ENCODE measurements around the gene LUC7L2. TPM values are rescaled to one million over a fixed set of nuclear protein-coding genes. Genes with fewer than 3 reads are reported as not detected.
A peak's percentile ranks its signal among the peaks of the same experiment; 100 is the strongest.

LUC7L2 gene
- total and polyA plus RNA-seq, 10 donors, result 34.0 to 105 (median 77.7) TPM

DNA sequence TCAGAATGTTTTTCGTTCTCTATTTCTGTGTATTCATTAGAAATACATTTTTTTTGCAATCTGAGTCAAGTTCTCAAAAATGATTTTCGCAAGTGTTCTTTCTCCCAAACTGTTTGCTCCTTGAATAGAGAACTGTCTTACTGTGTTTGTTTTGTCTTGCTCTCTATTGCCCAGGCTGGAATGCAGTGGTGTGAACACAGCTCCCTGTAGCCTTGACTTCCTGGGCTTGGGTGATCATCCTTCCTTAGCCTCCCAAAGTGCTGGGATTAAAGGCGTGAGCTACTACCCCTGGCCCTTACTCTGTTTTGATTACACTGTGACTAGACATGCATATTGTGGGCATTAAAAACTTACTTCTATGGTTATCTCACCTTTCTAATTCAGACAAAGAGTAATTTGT is 56.7 kb downstream of the LUC7L2 start:
- DNase-seq, result no peak
- 94 to 97% (median 95%) methylated on average over 3 of the region's 3 CpGs for WGBS, 5 donors
- peaks cover 0 to 100% (median 91%) of the 10 kb centered on the region in 6 donors for H3K36me3 ChIP-seq
- no peaks in the 10 kb centered on the region for H3K9me3 ChIP-seq
- no peaks in the 10 kb centered on the region for H3K27me3 ChIP-seq (replicated peaks in 1 of 7)
- H3K4me1 ChIP-seq, result no peaks in the 10 kb centered on the region
- no peak overlapping the region for H3K4me3 ChIP-seq
- TF ChIP-seq, protein P1, sequence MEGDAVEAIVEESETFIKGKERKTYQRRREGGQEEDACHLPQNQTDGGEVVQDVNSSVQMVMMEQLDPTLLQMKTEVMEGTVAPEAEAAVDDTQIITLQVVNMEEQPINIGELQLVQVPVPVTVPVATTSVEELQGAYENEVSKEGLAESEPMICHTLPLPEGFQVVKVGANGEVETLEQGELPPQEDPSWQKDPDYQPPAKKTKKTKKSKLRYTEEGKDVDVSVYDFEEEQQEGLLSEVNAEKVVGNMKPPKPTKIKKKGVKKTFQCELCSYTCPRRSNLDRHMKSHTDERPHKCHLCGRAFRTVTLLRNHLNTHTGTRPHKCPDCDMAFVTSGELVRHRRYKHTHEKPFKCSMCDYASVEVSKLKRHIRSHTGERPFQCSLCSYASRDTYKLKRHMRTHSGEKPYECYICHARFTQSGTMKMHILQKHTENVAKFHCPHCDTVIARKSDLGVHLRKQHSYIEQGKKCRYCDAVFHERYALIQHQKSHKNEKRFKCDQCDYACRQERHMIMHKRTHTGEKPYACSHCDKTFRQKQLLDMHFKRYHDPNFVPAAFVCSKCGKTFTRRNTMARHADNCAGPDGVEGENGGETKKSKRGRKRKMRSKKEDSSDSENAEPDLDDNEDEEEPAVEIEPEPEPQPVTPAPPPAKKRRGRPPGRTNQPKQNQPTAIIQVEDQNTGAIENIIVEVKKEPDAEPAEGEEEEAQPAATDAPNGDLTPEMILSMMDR (IDR thresholded peaks at IDR 0.05 in 8 of 11, conservative IDR thresholded peaks at IDR 0.05 in 3 of 11), result no peak
- no peak for TF ChIP-seq POLR2AphosphoS5 (IDR thresholded peaks at IDR 0.05)
- TF ChIP-seq POLR2A (IDR thresholded peaks at IDR 0.05), result no peak
- intact Hi-C loops (cut with DNase I; ENCODE audit: low total_unique reads), result no loop called here
- no peak overlapping the region for H3K27ac ChIP-seq

DNA sequence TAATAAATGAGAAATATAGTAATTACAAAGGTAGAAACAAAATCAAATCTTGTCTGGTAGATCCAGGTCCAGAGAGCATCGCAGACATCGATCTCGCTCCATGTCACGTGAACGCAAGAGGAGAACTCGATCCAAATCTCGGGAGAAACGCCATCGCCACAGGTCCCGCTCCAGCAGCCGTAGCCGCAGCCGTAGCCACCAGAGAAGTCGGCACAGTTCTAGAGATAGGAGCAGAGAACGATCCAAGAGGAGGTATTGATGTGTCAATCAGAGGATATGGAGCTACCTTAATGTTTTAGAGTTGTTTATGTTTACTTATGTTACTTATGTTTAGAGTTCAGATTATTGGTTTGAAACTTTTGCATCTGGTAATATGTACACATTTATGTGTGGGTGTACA is 57.8 kb downstream of the LUC7L2 start:
- Histone ChIP-seq H3K36me3 (peaks cover 3 to 100% (median 89%) of the 10 kb centered on the region in 6 donors), H3K27me3 (replicated peaks in 1 of 7) (no peaks in the 10 kb centered on the region), H3K4me3 (no peak overlapping the region), H3K27ac (no peak overlapping the region), H3K4me1 (no peaks in the 10 kb centered on the region), H3K9me3 (no peaks in the 10 kb centered on the region)
- intact Hi-C loops (cut with DNase I; ENCODE audit: low total_unique reads), result no loop called here
- 97 to 99% (median 98%) methylated on average over 15 of the region's 15 CpGs for WGBS, 5 donors
- TF ChIP-seq, protein P1 (IDR thresholded peaks at IDR 0.05 in 8 of 11, conservative IDR thresholded peaks at IDR 0.05 in 3 of 11), result no peak
- TF ChIP-seq POLR2A (IDR thresholded peaks at IDR 0.05), result no peak
- TF ChIP-seq POLR2AphosphoS5 (IDR thresholded peaks at IDR 0.05), result peak in 2 of 3 donors; percentile 35 to 50
- no peak for DNase-seq

GRCh38 chr7:139421123-139421522 is 61.4 kb downstream of the LUC7L2 start:
- H3K27me3 ChIP-seq (replicated peaks in 1 of 7), result no peaks in the 10 kb centered on the region
- H3K36me3 ChIP-seq, result peaks cover 3 to 96% (median 65%) of the 10 kb centered on the region in 6 donors
- DNase-seq, result no peak
- no peaks in the 10 kb centered on the region for H3K4me1 ChIP-seq
- TF ChIP-seq, protein P1 (IDR thresholded peaks at IDR 0.05 in 8 of 11, conservative IDR thresholded peaks at IDR 0.05 in 3 of 11), result no peak
- no peak for TF ChIP-seq POLR2AphosphoS5 (IDR thresholded peaks at IDR 0.05)
- no peak for TF ChIP-seq POLR2A (IDR thresholded peaks at IDR 0.05)
- no peaks in the 10 kb centered on the region for H3K9me3 ChIP-seq
- H3K27ac ChIP-seq, result no peak overlapping the region
- 0 to 50% (median 47%) methylated on average over 1 of the region's 1 CpG for WGBS, 5 donors
- intact Hi-C loops (cut with DNase I; ENCODE audit: low total_unique reads), result no loop called here
- H3K4me3 ChIP-seq, result no peak overlapping the region

DNA sequence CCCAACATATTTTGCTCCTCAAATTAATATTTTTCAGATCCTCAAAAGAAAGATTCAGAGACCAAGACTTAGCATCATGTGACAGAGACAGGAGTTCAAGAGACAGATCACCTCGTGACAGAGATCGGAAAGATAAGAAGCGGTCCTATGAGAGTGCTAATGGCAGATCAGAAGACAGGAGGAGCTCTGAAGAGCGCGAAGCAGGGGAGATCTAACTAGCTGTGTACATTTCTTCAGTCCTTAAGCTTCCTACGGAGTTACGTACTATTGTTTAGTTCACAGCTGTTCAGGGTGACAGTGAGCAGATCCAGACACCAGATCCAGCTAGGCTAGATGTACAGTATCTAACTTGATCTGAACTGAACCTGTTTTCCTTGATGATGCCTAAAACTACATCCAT is 62.4 kb downstream of the LUC7L2 start:
- Histone ChIP-seq H3K9me3 (no peaks in the 10 kb centered on the region), H3K4me3 (no peak overlapping the region), H3K4me1 (no peaks in the 10 kb centered on the region), H3K27ac (no peak overlapping the region), H3K27me3 (replicated peaks in 1 of 7) (no peaks in the 10 kb centered on the region), H3K36me3 (peaks cover 3 to 95% (median 57%) of the 10 kb centered on the region in 6 donors)
- 84 to 90% (median 88%) methylated on average over 7 of the region's 7 CpGs for WGBS, 5 donors
- TF ChIP-seq, protein P1 (IDR thresholded peaks at IDR 0.05 in 8 of 11, conservative IDR thresholded peaks at IDR 0.05 in 3 of 11), result no peak
- no peak for TF ChIP-seq POLR2AphosphoS5 (IDR thresholded peaks at IDR 0.05)
- TF ChIP-seq POLR2A (IDR thresholded peaks at IDR 0.05), result no peak
- DNase-seq, result no peak
- intact Hi-C loops (cut with DNase I; ENCODE audit: low total_unique reads), result no loop called here
